ENCODE results near the gene CELF3.

CELF3 gene

DNA sequence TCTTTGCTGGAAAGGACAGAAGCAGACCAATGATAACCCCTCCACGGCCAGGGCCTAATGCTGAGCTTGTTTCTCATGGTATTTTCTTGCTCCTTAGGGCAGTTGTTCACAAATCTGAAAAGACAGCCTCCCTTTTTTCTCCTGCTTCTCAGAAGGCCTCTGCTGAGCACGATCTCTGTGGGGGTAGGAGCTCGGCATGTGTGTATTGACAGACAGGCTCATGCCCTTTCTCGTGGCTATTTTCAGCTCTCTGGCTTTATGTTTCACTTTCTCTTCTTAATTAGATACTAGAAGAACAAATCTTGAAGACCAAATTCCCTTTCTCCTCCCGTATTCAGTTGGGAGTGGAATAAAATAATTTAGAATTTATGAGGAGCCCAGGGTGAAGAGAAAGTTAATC is 4.0 kb upstream of the CELF3 start:
- peak; percentile 2 for DNase-seq

DNA sequence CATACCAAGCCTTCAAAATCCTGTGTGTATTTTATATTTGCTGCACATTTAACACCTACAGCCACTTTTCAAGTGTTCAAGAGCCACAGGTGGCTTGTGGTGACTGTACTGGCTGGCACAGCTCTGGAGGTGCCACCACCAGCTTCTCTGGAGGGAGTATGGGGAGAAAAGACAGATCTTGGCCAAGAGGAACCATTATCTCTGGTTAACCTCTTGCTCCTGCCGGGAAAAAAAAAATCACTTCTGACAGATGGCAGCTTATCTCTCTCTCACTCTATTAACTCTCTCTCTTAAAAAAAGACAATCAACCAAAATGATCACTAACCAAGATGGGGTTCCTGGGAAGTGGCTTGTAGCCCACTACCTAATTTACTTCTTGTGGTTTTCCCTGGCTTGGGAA is 3.5 kb upstream of the CELF3 start:
- DNase-seq, result no peak

DNA sequence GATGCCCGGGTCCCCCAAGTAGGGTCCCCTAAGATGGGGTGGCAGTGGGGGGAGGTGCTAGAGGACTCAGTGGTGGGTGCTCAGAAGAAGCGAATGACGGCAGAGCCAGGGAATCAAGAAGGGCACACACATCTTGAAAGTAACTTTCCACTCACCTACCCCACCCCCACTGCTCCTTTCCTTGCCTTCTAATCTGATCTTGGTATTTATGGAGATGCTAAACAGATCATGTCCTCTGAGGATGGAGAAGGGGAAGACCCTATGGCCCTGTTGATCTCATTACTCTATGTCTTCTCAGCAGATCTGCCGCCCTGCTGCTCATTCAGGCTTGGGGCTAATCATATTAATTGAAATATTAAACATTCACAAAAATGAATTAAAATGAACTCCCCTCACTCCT is 2.1 kb upstream of the CELF3 start:
- no peak for DNase-seq

DNA sequence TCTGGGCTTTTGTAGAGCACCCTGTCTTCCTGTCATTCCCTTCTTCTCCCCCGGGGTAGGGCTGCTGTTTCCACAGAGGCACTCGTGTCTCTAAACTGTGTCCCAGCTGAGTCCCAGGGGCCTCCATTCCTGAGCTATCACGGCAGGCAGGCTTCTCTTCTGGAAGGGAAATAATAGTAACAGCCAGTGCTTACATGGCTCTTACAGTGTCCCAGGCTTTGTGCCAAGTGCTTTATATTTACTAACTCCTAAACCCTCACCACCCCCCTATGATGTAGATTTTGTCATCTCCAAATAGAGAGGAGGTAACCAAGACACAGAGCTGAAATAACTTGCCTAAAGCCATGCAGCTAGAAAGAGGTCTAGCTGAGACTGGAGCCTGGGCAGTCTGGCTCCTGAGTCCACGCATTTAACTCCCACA is 1.4 kb upstream of the CELF3 start:
- DNase-seq, result no peak

DNA sequence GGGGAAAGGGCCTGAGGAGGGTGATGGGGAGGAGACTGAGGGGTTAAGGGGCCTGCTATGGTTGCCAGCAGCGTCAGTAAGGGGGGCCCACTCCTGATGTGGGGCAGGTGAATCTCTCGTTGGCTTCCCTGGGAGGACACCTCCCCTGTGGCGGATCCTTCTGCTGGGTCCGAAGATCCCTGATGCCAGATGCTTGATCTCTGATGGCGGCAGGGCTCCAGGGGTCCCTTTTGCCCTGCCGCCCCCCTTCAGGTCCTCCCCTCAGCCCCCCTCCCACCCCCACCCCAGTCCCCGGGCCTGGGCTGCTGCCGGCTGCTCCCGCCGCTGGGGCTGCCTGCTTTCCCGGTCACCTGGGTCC is 219 bp downstream of the CELF3 start:
- DNase-seq, result no peak

DNA sequence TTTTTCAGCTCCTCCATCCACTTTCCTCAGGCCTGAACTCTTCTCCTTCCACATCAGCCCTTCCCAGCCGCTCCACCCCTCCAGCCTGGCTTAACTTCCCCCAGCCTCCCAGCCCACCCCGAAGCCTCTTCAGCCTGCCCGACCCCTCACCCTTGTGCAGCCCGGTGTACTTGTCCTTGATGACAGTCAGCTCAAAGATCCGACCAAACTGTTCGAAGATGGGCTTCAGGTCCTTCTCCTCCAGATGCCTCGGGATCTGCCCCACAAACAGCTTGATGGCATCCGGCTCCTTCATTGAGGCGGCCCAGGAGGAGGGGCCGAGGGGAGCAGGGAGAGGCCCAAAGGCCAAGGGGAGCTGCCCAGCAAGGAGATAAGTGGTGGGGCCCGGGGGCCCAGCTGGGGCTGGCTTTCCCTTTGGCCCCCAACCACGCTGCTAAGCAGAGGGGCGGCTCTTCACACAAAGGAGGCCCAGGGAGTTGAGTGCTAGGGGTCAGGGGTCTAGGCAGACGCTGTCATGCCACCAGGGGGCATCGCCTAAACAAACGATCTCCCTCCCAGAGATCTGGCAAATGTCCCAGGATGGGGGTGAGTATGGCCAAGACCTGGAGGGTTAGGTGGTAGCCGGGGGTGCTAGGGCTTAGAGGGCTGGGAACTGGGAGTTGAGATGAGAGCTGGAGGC is 738 bp downstream of the CELF3 start:
- DNase-seq, result no peak

DNA sequence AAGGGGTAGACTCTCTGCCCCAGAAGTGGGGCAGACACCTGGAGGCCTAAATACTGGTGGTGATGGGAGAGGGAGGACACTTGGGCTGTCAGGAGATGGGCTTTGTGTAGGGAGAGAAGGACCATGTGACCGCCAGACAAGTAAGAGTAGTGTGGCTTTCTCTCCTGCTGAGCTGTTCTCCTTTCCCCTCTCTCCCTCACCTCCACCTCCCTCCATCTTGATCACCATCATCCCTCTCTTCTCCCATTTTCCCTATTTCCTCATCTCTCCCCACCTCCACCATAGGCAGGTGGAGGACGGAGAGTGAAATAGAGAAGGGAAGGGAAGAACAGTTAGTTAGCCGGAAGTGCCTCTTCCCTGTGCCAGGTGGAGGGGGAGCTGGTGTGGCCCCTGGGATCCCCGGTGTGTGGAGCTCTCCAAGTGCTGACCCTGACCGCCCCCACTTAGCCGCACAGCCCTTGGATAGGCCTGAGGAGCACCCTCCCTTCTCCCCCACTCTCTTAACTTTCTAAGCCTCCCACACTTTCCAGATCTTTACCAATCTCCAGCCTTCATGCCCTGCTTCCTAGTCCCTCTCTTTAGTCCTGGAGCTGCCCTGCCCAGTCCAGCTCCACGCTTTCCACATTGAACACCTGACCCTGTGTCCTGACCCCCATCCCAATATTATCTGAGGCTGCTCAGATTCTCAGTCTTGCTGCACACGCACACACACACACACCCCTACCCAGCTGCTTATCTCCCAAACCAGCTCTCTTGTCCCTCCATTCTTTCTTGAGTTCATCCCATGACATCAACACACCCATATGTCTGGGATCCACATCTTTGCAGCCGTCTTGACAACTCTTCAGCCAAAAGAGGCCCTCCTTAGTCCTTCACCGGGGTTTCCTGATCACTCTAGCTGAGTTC is 1.5 kb downstream of the CELF3 start:
- no peak for DNase-seq

DNA sequence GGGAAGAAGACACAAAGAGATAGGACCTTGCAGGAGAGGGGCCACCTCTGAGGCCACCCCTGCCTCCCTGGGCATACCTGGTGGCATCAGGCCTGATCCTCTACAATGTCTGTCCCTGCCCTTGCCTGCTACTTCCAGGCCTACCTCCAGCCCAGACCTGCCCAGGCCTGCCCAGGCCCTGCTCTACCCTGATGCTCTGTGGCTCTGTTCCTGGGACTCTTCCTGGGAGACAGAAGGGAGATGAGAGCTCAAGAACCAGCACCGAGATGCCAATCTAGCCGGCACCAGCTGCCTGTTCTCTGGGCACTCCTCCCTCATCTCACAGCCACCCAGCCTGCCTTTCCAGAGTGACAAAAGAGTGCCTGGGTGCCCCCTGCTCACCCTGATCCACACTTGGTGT is 2.7 kb downstream of the CELF3 start:
- DNase-seq, result no peak

DNA sequence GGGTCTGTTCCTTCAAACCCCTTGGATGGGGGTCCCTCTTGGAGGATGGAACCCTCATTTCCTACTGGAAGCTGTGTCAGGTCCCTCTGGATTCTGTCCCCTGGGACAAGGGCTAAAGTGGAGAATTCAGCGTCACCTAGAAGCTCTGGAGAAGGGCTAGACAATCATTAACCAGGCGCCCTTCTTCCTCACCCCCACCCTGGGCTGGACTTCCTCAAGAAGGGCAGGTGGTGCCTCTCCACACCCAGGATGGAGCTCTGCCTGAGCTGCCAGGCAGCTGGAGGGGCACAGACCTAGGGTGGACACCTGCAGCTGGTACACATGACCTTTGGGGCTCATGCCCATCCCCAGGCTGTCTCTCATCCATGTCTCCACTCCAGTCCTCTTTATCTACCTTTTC is 3.6 kb downstream of the CELF3 start:
- no peak for DNase-seq

DNA sequence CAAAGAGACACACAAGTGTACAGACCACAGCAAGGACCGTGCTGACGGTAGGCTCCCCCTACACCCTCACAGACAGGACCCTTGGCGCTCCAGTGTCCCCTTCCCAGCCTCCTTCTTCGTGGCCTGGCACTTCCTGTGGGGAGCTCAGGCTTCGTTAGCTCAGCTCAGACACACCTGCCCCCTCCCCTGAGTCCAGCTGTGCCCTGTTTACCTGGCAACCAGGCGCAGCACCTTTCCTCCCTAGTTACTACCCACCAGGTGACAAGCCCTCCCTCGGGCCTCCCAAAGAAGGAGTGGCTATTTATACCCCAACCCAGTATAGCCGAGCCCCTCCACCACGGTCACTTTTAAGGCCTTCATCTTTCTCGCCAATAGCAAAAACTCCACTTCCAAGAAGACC is 4.7 kb downstream of the CELF3 start:
- no peak for DNase-seq

DNA sequence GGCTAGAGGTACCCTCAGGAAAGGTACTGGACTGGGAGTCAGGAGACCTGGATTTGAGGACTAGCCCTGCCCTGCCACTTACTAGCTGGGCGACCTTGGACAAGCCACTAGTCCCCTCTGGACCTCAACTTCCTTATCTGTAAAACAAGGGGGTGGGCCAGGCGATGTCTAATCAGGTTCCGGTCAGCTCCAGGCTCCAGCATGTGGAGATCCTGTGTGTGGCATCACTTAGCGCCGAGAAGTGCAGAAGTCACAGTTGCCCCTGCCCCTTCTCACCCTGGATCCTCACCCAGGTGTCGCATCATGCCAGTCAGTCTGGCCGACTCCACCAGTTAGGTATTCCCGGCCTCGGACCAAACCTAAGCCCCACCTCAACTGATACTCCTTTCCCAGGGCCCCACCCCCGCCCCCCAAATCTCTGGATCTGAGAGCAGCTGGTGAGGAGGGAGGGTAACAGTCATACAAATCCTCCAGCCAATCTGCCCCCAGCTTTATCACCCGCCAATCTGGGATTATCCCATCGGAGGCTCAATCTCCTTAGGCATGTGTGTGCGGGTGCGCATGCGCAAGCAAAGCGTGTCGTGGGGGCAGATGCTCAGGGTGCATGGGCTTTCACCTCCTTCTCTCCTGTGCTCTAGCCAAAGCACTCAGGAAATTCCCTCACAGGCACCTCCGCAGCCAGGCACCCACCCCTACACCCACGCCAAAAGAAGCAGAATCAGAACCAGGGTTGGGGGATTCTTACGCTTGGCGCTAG is 5.4 kb downstream of the CELF3 start:
- no peak for DNase-seq

DNA sequence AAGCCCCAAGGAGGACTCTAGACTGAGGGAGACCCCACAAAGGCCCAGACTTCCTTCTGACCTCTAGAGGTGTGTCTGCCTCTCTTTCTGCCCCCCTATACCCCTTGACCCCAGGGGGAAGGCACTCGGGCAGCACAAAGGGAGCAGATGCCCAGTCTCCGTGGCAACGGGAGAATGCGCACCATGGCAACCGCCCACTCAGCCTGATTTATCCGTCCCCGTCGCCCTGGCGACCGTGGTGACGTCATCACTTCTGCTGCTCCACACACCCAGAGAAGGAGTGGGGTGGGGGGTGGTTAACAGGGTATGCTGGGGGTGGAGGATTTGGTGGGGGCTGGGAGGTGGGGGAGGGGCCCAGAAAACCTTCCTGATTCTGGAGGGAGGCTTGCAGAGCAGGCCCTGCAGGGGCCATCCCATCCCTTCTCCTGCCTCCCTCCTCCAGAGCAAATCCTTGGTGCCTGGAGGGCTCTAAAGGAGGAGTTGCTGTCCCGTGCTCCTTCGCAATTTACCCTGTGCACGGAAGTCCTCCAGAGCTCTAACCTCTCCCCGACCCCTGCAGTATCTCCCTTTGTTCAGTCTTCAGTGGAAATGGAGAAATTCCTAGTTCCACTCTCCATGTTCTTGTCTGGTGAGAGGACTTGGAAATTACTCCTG is 6.3 kb downstream of the CELF3 start:
- DNase-seq, result peak; percentile 18

DNA sequence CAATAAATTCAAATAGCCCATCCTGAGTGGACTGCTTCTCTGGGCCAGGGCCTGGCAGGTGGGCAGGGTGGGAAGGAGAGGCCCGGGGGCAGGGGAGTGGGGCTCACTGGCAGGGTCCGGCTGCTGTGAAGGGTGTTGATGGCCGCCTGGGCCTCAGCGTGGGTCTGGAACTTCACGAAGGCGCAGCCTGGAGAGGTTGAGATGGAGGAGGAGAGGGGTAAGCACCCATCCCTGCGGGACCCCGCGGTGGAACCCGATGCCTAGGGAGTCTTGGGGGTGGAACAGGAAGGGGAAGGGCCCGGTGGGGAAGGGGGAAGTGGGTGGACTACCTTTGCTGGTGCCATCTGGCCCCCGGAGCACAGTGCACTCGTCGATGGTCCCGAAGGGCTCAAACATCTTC is 7.7 kb downstream of the CELF3 start:
- DNase-seq, result no peak

DNA sequence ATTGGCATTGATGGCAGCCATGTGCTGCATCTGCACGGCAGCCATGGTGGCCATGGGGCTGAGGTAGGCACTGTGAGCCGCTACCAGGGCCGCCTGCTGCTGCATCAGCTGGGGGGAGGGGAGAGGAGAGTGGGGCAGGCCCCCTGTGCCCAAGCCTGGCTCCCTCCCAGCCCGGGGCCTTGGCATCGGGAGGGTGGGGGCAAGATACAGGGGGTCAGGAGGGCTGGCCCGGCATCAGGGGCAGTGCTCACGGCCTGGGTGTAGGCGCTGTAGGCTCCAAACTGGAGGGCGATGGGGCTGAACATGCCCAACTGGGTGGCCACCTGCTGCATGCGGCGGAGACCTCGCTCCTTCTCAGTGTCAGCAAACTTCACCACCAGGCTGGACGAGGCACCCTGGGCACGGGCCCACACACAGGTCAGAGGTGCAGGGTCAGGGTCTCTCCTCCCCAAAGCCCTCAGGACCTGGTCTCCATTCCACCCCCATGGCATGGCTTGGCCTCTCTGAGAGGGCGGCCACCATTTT is 9.0 kb downstream of the CELF3 start:
- no peak for DNase-seq

DNA sequence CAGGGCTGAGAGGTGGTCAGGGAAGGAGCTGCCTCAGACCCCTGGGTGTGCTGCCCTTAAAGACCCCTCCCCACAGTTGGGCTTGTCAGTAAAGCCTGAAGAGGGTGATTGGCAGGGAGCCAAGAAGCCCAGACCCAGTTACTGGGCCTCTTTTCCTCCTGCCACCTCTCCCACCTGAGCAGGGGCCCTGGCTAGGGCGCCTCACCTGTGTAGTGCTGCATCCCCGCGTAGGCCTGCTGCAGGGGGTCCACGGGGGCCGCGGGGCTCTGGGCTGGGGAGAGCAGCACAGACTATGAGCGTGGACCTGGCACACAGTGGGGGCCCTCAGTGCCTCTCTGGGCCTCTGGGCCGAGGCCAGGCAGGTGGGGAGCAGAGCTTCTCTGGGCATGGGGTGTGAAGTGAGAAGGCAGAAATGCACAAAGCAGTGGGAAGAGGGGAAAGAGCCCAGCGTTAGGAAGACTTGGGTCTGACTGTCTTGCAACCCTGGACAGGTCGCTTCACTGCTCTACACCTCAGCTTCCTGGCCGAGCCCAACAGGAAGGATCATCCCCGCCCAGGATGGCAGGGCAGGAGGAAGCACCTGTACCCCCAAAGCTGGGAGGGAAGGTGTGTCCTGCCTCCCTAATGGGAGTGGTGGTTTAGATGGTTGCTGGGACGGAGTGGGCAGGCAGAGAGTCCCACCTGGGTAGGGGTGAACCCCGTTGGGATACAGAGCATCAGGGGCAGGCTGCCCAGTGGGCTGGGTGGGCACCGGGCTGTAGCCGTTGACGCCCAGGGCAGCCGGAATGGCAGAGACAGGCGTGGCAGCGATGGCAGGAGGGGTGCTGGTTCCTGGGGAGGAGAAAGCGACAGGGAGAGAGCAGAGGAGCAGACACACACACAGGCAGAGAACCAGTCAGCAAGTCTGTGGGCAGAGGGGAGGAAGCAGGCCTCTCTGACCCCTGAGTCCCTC is 9.9 kb downstream of the CELF3 start:
- no peak for DNase-seq

DNA sequence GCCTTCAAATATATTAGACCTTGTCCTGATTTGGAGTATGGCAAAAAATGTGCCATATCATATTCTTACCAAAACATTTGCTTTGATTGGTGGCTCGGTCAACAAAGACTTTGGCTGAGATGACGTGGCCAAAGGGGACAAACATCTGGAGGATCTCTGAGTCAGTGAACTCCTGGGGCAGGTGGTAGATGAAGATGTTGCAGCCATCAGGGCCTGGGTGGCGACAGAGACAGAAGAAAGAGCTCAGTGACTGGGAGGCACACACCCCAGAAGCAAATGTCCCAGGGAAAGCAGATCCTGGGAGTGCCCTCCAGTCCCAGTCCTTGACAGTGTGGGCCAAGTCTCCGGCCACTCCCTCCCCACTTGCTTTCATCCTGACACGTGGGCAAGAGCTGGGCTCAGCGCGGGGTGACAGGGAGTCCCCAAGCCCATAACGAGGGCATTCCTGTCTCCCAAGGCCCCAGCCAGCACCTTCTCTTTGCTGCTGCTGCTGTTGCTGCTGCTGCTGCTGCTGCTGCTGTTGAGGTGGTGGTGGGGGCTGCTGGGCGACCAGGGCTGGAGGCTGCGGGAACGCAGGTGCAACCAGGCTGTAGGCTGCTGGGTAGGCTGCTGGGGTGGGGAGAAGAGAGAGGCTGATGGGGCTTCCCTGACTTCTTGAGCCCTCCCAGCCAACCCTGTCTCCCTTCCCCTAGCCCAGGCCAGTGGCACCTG is 10.7 kb downstream of the CELF3 start:
- no peak for DNase-seq

DNA sequence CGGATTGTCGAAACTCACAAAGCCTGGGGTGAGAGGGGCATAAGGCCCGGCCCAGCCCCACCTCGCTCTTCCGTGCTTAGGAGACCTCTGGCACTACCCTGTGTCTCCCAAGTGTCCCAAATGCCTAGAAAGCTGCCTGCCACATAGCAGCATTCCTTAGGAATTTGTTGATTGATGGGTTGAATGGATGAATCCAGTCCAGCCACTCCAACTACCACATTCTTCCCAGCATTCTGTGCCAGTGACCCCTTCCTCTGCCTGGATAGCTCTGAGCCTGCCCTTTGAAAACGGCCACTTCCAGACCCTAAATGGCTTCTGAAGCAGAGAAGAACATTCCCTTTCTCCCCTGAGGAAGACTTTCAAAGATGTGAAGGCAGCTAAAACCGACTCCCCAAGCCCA is 11.5 kb downstream of the CELF3 start:
- DNase-seq, result no peak

DNA sequence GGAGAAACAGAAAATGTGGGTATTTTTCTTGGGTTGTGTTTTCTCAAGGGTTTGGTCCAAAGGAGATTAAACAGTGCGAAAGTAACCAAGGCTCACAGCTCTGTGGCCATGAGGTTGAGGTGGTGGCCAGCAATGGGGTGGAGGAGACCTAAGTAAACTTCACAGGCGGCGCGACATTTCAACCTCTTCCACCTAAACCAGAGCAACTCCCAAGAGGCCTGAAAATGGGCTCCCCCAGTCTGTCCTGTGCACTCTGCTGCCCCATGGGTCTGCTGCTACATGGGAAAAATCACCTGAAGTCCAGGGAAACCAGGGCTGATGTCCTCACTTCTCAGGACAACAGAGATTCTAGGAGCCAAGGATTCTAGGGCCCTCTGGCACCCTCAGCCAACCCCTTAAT is 12.4 kb downstream of the CELF3 start:
- no peak for DNase-seq

DNA sequence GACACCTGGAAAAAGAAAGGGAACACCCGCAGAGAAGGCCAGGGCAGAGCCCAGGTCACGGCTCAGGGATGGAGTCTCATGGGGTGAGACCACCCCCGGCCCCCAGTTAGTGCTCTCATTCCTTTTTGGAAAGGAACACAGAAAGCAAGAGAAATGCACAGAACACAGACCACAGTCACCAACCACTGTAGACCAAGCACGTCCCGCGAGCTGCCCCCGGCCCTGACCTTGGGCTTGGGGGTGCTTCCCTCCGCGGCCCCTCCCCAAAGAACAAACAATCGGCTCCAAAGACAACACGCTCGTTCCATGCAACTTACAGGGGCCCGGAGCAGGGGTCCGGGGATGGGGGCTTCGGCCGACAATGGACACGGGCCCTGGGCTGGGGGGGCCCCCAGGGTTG is 12.8 kb downstream of the CELF3 start:
- DNase-seq, result no peak

DNA sequence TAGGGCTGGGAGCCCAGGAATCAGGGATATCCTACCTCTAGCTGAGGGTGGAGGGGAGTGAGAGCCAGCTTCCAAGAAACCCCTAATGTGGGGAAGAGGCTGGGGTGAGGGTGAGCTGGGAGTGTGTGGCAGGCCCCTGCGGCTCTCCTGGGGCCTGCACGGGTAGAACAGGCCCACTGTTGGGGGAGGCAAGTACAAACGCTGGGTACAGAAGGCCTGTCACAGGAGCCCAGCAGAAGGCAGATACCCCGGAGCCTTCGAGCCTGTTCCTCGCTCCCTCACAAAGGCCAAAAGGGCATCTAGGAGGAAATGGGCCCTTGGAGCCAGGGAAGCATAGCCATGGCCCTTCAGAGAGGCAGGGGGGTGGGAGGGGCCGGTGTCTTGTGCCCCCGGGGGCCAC is 13.7 kb downstream of the CELF3 start:
- no peak for DNase-seq

DNA sequence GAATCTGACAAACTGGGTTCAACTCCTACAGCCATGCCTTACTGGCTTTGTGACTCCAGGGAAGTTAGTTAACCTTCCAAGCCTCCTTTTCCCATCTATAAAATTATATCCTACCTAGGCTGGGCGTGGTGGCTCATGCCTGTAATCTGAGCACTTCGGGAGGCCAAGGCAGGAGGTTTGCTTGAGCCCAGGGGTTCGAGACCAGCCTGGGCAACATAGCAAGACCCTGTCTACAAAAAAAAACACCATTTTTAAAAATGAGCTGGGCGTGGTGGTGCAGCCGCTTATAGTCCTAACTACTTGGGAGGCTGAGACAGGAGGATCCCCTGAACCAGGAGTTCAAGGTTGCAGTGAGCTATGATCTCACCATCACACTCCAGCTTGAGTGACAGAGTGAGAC is 15.1 kb downstream of the CELF3 start:
- DNase-seq, result no peak

Data from CD4-positive, alpha-beta T cell treated with Interleukin-12 subunit alpha and Interleukin-12 subunit beta, for 1 hour (primary cell).